ENCODE data around the gene TRIM71. TPM values are rescaled to one million over a fixed set of nuclear protein-coding genes. Genes with fewer than 3 reads are reported as not detected.

TRIM71 gene
- total RNA-seq, 1 experiment from 2014 or later = 376 TPM

- Histone ChIP-seq H2AFZ (ENCODE audit: low read length) (no peak overlapping the region), H2BK20ac (ENCODE audit: low read depth, low read length, poor library complexity, severe bottlenecking) (no peak overlapping the region), H2AK5ac (ENCODE audit: insufficient read length, low read length) (no peak overlapping the region), H3K4me2 (ENCODE audit: insufficient read depth, insufficient read length, low read length) (no peak overlapping the region), H2BK120ac (ENCODE audit: low read depth, low read length, poor library complexity, severe bottlenecking) (no peak overlapping the region), H4K91ac (ENCODE audit: insufficient read length, low read depth, low read length) (no peak overlapping the region), H2BK5ac (ENCODE audit: insufficient read length, low read length) (no peak overlapping the region), H2BK15ac (ENCODE audit: low read depth, low read length) (no peak overlapping the region), H3K9me3 (ENCODE audit: control insufficient read depth, low read depth, low read length) (no peaks in the 10 kb centered on the region), H3K23me2 (ENCODE audit: insufficient read length, low read depth, low read length, poor library complexity, severe bottlenecking) (no peaks in the 10 kb centered on the region), H3K4me1 (ENCODE audit: insufficient read depth, low read length) (no peaks in the 10 kb centered on the region), H3K56ac (ENCODE audit: insufficient read length, low read depth, low read length) (no peak overlapping the region), H3K27ac (ENCODE audit: insufficient read length, low read depth, low read length) (no peak overlapping the region), H3K18ac (ENCODE audit: insufficient read length, low read depth, low read length) (no peak overlapping the region), H4K20me1 (ENCODE audit: control insufficient read depth, insufficient read depth, insufficient read length) (no peaks in the 10 kb centered on the region), H3T11ph (ENCODE audit: low read length) (no peak overlapping the region), H3K14ac (ENCODE audit: insufficient read depth, low read length) (no peak overlapping the region), H3K79me2 (ENCODE audit: insufficient read depth, low read length) (no peaks in the 10 kb centered on the region), H3K9ac (ENCODE audit: extremely low read depth, insufficient read length, low read length) (no peak overlapping the region), H4K8ac (replicated peaks; ENCODE audit: insufficient read length, low read depth, low read length) (no peak overlapping the region), H3K23ac (ENCODE audit: insufficient read length, low read depth, low read length) (no peak overlapping the region), H3K4ac (ENCODE audit: low read depth, low read length) (no peak overlapping the region), H2BK12ac (ENCODE audit: insufficient read length, low read depth, low read length) (no peak overlapping the region), H4K5ac (ENCODE audit: insufficient read length, low read depth, low read length) (no peak overlapping the region), H3K79me1 (ENCODE audit: insufficient read depth, low read depth, low read length, poor library complexity, severe bottlenecking) (no peaks in the 10 kb centered on the region), H3K27me3 (ENCODE audit: insufficient read depth, low read length) (no peaks in the 10 kb centered on the region; the same call in 1 of the 2 replicates)
- peaks cover 0 to 2% of the 10 kb centered on the region in 2 experiments; a peak in 2 of 5 replicates for H3K9me3 Mint-ChIP-seq
- no peak overlapping the region; a peak in 1 of 7 replicates for H3K27ac Mint-ChIP-seq
- H3K4me1 Mint-ChIP-seq = no peaks in the 10 kb centered on the region
- no peaks in the 10 kb centered on the region; the same call in 1 of the 2 replicates for H3K27me3 Mint-ChIP-seq (ENCODE audit: low read depth)
- no peaks in the 10 kb centered on the region; a peak in 1 of 7 replicates for H3K36me3 Mint-ChIP-seq (ENCODE audit: insufficient read depth in 1 of 3, low read depth in 3 of 3)
- no peak for DNase-seq
- TF ChIP-seq CTCF (conservative IDR thresholded peaks at IDR 0.05) = no peak
- no CpG with 5 or more reads among the region's 2 CpGs for WGBS (ENCODE audit: extremely low coverage, insufficient read length, low lambda C conversion rate)
- H3K4me3 Mint-ChIP-seq = no peak overlapping the region
These were observed 102.1 kb downstream of the TRIM71 start for GRCh38 chr3:32919920-32920319.
